Naive thymus-derived CD8-positive, alpha-beta T cell (primary cell): Measurements from ENCODE around the gene MBD5. TPM values are rescaled to one million over a fixed set of nuclear protein-coding genes. Genes with fewer than 3 reads are reported as not detected.

Source experiments
- ATAC-seq, 2 donors: fragments of 150-1000 bp; cut with Tn5 transposase in 1 of 2; sonication (Bioruptor Pico), chemical (Tn5 transposase) in 1 of 2; 1 replicate in 1 of 2; 2 replicates in 1 of 2; pipeline ENCODE4 v1.10.0; 2021; ENCODE audit warnings: mild to moderate bottlenecking in 2 of 2, moderate library complexity in 2 of 2
- POLR2A ChIA-PET: fragments of 350-600 bp; sonication (Branson Sonifier 250); formaldehyde crosslinking; loops from one replicate; lab custom pipeline; 2021; ENCODE audit warnings: antibody characterized with exemption; lab: Charles Lee
- DNase-seq, 10 donors: peaks; one replicate each; pipeline versions ENCODE4 v3.0.0 to v3.0.0-alpha.2; 2020 to 2022
- H3K27ac Mint-ChIP-seq, 10 donors: one replicate each; pipeline ENCODE4 v1.8.0; 2020 to 2022; ENCODE audit warnings: mild to moderate bottlenecking in 10 of 10, mixed read lengths in 10 of 10, moderate library complexity in 4 of 10, inconsistent platforms in 1 of 10
- H3K27me3 Mint-ChIP-seq, 5 donors: one replicate each; pipeline ENCODE4 v1.8.0; 2021 to 2022; ENCODE audit warnings: mixed read lengths in 5 of 5
- H3K36me3 Mint-ChIP-seq, 3 donors: one replicate each; pipeline ENCODE4 v1.8.0; 2020 to 2022; ENCODE audit warnings: mixed read lengths in 3 of 3, mild to moderate bottlenecking in 2 of 3, inconsistent platforms in 1 of 3
- H3K4me1 Mint-ChIP-seq, 4 donors: one replicate each; pipeline ENCODE4 v1.8.0; 2021 to 2022; ENCODE audit warnings: mixed read lengths in 4 of 4
- H3K4me3 Mint-ChIP-seq, 10 donors: one replicate each; pipeline ENCODE4 v1.8.0; 2020 to 2022; ENCODE audit warnings: mild to moderate bottlenecking in 10 of 10, mixed read lengths in 10 of 10, moderate library complexity in 6 of 10, inconsistent platforms in 1 of 10
- H3K9me3 Mint-ChIP-seq, 9 donors: one replicate each; pipeline ENCODE4 v1.8.0; 2020 to 2022; ENCODE audit warnings: mixed read lengths in 9 of 9, mild to moderate bottlenecking in 3 of 9, inconsistent platforms in 1 of 9, moderate library complexity in 1 of 9
- polyA plus RNA-seq, 3 donors: library from polyadenylated mRNA; unstranded; fragments of 300-500 nt; fragmentation: Illumina TruSeq; gene quantifications; one replicate each; pipeline ENCODE4 v1.2.3, GENCODE V29; 2021
- total RNA-seq, 8 experiments: library from RNA in 2 of 8; stranded (reverse) in 2 of 8; gene quantifications; one replicate each; pipeline ENCODE4 v1.2.3 and lab custom pipeline; 2021 to 2026

MBD5 gene
- total and polyA plus RNA-seq, 5 experiments from 2014 or later: 11.7 to 54.1 (median 17.9) TPM

- ATAC-seq (no peak), DNase-seq (no peak)
- POLR2A ChIA-PET: interaction anchor here (0.6 kb wide), 1 partner anchor 857 kb away, joined by 3 read pairs; no protein-coding TSS in a partner anchor
- Mint-ChIP-seq H3K27me3 (no peaks in the 10 kb centered on the region), H3K9me3 (no peaks in the 10 kb centered on the region), H3K4me1 (peaks cover 12 to 53% (median 36%) of the 10 kb centered on the region in 4 donors), H3K27ac (no peak overlapping the region), H3K36me3 (peaks cover 0 to 7% (median 3%) of the 10 kb centered on the region in 3 donors), H3K4me3 (no peak overlapping the region)
Measured at GRCh38 chr2:148027822-148028221, 6.9 kb downstream of the MBD5 start.

- DNase-seq: no peak
- Mint-ChIP-seq H3K27ac (no peak overlapping the region), H3K4me3 (no peak overlapping the region), H3K4me1 (peaks cover 11 to 45% (median 29%) of the 10 kb centered on the region in 4 donors), H3K27me3 (no peaks in the 10 kb centered on the region), H3K36me3 (peaks cover 0 to 8% (median 3%) of the 10 kb centered on the region in 3 donors), H3K9me3 (no peaks in the 10 kb centered on the region)
- POLR2A ChIA-PET: interaction anchor here (0.6 to 1.4 kb wide), 2 partner anchors 8 to 856 kb away, joined by 3 to 4 read pairs; partner anchors contain the start of genes MBD5 and ORC4
- ATAC-seq: no peak
Measured at GRCh38 chr2:148028781-148029180, 7.9 kb downstream of the MBD5 start.

GRCh38 chr2:148031152-148031551 lies 10.3 kb downstream of the MBD5 start:
- Mint-ChIP-seq H3K27ac (no peak overlapping the region), H3K36me3 (peaks cover 0 to 8% (median 7%) of the 10 kb centered on the region in 3 donors)

GRCh38 chr2:148032215-148032614 lies 11.3 kb downstream of the MBD5 start:
- POLR2A ChIA-PET: no interaction called here
- Mint-ChIP-seq H3K27ac (peak overlapping the region in 1 of 10 donors; percentile 22), H3K36me3 (peaks cover 0 to 6% (median 3%) of the 10 kb centered on the region in 3 donors), H3K4me3 (no peak overlapping the region), H3K4me1 (peaks cover 6 to 29% (median 23%) of the 10 kb centered on the region in 4 donors), H3K27me3 (no peaks in the 10 kb centered on the region), H3K9me3 (no peaks in the 10 kb centered on the region)
- no peak for DNase-seq
- no peak for ATAC-seq

More at GRCh38 chr2:148031152-148031551, 10.3 kb downstream of the MBD5 start:
- Mint-ChIP-seq H3K4me3 (no peak overlapping the region), H3K4me1 (peaks cover 6 to 28% (median 21%) of the 10 kb centered on the region in 4 donors), H3K9me3 (no peaks in the 10 kb centered on the region), H3K27me3 (no peaks in the 10 kb centered on the region)
- ATAC-seq (no peak), DNase-seq (no peak)
- POLR2A ChIA-PET: no interaction called here

- no peak overlapping the region for H3K27ac Mint-ChIP-seq
- DNase-seq: no peak
- no peaks in the 10 kb centered on the region for H3K9me3 Mint-ChIP-seq
- no peak for ATAC-seq
- no peak overlapping the region for H3K4me3 Mint-ChIP-seq
- POLR2A ChIA-PET: no interaction called here
- H3K36me3 Mint-ChIP-seq: peaks cover 3 to 10% (median 4%) of the 10 kb centered on the region in 3 donors
- peaks cover 5 to 26% (median 13%) of the 10 kb centered on the region in 4 donors for H3K4me1 Mint-ChIP-seq
- H3K27me3 Mint-ChIP-seq: no peaks in the 10 kb centered on the region
Measured at GRCh38 chr2:148039783-148040182, 18.9 kb downstream of the MBD5 start.

- no peak overlapping the region for H3K27ac Mint-ChIP-seq
- H3K9me3 Mint-ChIP-seq: no peaks in the 10 kb centered on the region
- H3K36me3 Mint-ChIP-seq: peaks cover 0 to 10% (median 4%) of the 10 kb centered on the region in 3 donors
- no peak for DNase-seq
- H3K27me3 Mint-ChIP-seq: no peaks in the 10 kb centered on the region
- POLR2A ChIA-PET: no interaction called here
- ATAC-seq: no peak
- no peak overlapping the region for H3K4me3 Mint-ChIP-seq
- peaks cover 13 to 31% (median 15%) of the 10 kb centered on the region in 4 donors for H3K4me1 Mint-ChIP-seq
Measured at GRCh38 chr2:148042219-148042618, 21.3 kb downstream of the MBD5 start.

- Mint-ChIP-seq H3K4me1 (peaks cover 21 to 38% (median 30%) of the 10 kb centered on the region in 4 donors), H3K27me3 (no peaks in the 10 kb centered on the region), H3K36me3 (peaks cover 2 to 10% (median 4%) of the 10 kb centered on the region in 3 donors), H3K9me3 (no peaks in the 10 kb centered on the region), H3K4me3 (no peak overlapping the region), H3K27ac (no peak overlapping the region)
- DNase-seq (no peak), ATAC-seq (no peak)
- POLR2A ChIA-PET: no interaction called here
Measured at GRCh38 chr2:148044322-148044721, 23.4 kb downstream of the MBD5 start.

- Mint-ChIP-seq H3K27ac (peak overlapping the region in 9 of 10 donors; percentile 0 to 40 (median 23)), H3K4me1 (peaks cover 19 to 54% (median 48%) of the 10 kb centered on the region in 4 donors), H3K4me3 (peak overlapping the region in 3 of 10 donors; percentile 1 to 12 (median 3)), H3K9me3 (peaks cover 0 to 2% (median 0%) of the 10 kb centered on the region in 9 donors), H3K27me3 (no peaks in the 10 kb centered on the region), H3K36me3 (peaks cover 0 to 4% (median 4%) of the 10 kb centered on the region in 3 donors)
- DNase-seq (peak in 1 of 10 donors; percentile 14), ATAC-seq (peak in 1 of 2 donors; percentile 48)
- POLR2A ChIA-PET: interaction anchor here (1.2 kb wide), 1 partner anchor 26 kb away, joined by 5 read pairs; the partner anchor contains the start of genes MBD5 and ORC4
Measured at GRCh38 chr2:148046802-148047201, 25.9 kb downstream of the MBD5 start.

GRCh38 chr2:148048475-148049221 lies 27.8 kb downstream of the MBD5 start:
- H3K27me3 Mint-ChIP-seq: no peaks in the 10 kb centered on the region
- peak overlapping the region in 6 of 10 donors; percentile 9 to 67 (median 34) for H3K27ac Mint-ChIP-seq
- H3K4me3 Mint-ChIP-seq: no peak overlapping the region
- H3K36me3 Mint-ChIP-seq: peaks cover 7 to 11% (median 9%) of the 10 kb centered on the region in 3 donors
- peaks cover 0 to 6% (median 0%) of the 10 kb centered on the region in 9 donors for H3K9me3 Mint-ChIP-seq
- peaks cover 21 to 54% (median 48%) of the 10 kb centered on the region in 4 donors for H3K4me1 Mint-ChIP-seq
- no peak for DNase-seq
- POLR2A ChIA-PET: no interaction called here
- no peak for ATAC-seq

- POLR2A ChIA-PET: no interaction called here
- Mint-ChIP-seq H3K27me3 (no peaks in the 10 kb centered on the region), H3K4me1 (peaks cover 21 to 54% (median 48%) of the 10 kb centered on the region in 4 donors), H3K9me3 (peaks cover 0 to 6% (median 0%) of the 10 kb centered on the region in 9 donors), H3K4me3 (no peak overlapping the region), H3K36me3 (peaks cover 7 to 13% (median 11%) of the 10 kb centered on the region in 3 donors), H3K27ac (no peak overlapping the region)
- DNase-seq (no peak), ATAC-seq (no peak)
Measured at GRCh38 chr2:148049284-148049683, 28.4 kb downstream of the MBD5 start.

- H3K27ac Mint-ChIP-seq: peak overlapping the region in 1 of 10 donors; percentile 39
- no peaks in the 10 kb centered on the region for H3K27me3 Mint-ChIP-seq
- DNase-seq (no peak), ATAC-seq (no peak)
- H3K9me3 Mint-ChIP-seq: peaks cover 0 to 6% (median 0%) of the 10 kb centered on the region in 9 donors
- POLR2A ChIA-PET: no interaction called here
- peaks cover 13 to 44% (median 35%) of the 10 kb centered on the region in 4 donors for H3K4me1 Mint-ChIP-seq
- H3K36me3 Mint-ChIP-seq: peaks cover 14 to 27% (median 16%) of the 10 kb centered on the region in 3 donors
- H3K4me3 Mint-ChIP-seq: no peak overlapping the region
Measured at GRCh38 chr2:148052687-148053086, 31.8 kb downstream of the MBD5 start.

GRCh38 chr2:148058641-148059040 lies 37.8 kb downstream of the MBD5 start:
- Mint-ChIP-seq H3K4me3 (no peak overlapping the region), H3K9me3 (no peaks in the 10 kb centered on the region), H3K27me3 (no peaks in the 10 kb centered on the region), H3K27ac (no peak overlapping the region), H3K4me1 (peaks cover 3 to 6% (median 5%) of the 10 kb centered on the region in 4 donors), H3K36me3 (peaks cover 7 to 25% (median 10%) of the 10 kb centered on the region in 3 donors)
- POLR2A ChIA-PET: no interaction called here
- DNase-seq: no peak
- ATAC-seq: no peak

GRCh38 chr2:148063633-148064032 lies 42.7 kb downstream of the MBD5 start:
- ATAC-seq (no peak), DNase-seq (no peak)
- H3K4me1 Mint-ChIP-seq: peaks cover 3 to 6% (median 4%) of the 10 kb centered on the region in 4 donors
- H3K27me3 Mint-ChIP-seq: no peaks in the 10 kb centered on the region
- H3K36me3 Mint-ChIP-seq: peaks cover 0 to 14% (median 11%) of the 10 kb centered on the region in 3 donors
- H3K9me3 Mint-ChIP-seq: peaks cover 0 to 5% (median 0%) of the 10 kb centered on the region in 9 donors
- no peak overlapping the region for H3K27ac Mint-ChIP-seq
- POLR2A ChIA-PET: no interaction called here
- no peak overlapping the region for H3K4me3 Mint-ChIP-seq
